Fibroblast of the conjunctiva (primary cell): ENCODE data around the gene VKORC1L1.
"Not testable (repeated sequence)": the region's sequence is repeated elsewhere in the genome, so short reads cannot be mapped to it uniquely, and the experiment has no call there.

Experiments used
- DNase-seq: peaks from one replicate; pipeline ENCODE4 v3.0.0-alpha.2; 2010; ENCODE audit warnings: low read depth

Gene VKORC1L1

DNA sequence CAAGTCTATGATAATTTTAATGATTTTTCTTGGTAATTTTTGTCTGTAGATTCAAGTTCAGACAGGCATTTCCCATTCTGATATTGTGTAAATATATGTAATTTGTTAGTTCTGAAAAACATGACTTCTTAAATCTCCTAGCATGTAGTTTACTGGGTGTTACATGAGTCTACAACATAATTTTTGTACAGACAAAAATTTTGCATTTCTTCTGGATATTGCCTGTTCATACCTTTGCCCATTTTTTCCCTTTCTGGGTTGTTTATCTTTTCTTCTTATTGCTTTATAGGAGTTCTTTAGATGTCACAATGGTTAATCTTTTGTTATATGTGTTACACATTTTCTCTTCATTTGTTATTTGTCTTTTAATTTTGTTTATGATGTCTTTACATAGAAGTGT, 12.1 kb downstream of the VKORC1L1 start:
- not testable (repeated sequence) for DNase-seq

DNA sequence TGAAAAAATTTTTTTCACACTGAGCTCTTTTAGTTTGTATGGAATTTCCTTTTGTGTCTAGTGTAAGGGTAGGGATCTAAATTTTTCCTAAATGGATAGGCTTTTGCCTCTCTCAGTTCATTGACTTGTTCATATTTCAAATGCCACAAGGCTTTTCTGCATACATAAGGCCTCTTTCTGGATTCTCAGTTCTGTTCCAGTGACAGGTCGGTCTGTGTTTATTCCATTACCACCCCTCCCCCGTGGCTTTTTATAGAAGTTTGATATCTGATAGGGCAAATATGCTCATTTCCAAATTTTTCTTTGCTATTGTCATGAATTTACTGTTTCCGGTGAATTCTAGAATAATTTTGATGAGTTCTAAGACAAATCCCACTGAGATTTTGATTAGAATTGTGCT, 12.7 kb downstream of the VKORC1L1 start:
- not testable (repeated sequence) for DNase-seq

DNA sequence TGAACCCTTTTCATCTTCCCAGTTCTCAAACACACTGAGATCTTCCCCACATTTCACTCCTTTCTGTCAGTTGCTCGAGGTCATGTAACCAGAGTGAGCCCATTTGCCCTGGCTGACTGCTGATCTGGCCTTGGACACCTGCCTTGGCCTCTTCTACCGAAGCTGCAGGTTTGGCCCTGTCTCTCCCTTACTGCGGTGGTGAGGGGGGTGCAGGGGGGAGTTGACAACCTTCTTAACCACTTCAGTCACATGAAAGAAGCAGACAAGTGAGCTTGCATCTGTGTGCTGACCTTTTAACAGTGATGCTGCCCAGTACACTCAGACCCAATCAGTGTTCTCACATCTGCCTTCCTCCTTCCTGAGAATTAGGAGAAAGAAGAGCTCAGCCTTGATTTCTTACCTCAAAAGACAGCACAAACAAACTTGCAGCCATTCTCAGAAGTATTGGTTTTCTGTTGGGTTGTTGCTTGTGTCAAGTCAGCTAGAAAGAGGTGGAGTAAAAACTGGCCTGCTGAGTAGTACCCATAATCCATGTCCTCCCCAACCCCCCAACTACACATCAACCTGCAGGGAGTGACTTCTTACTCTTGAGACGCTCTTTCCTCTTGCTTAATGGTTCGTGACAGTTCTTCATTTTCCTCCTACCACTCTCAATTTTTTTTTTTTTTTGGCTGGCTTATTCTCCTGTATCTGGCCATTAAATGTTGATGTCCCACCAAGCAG, 15.7 kb downstream of the VKORC1L1 start:
- DNase-seq: not testable (repeated sequence)

DNA sequence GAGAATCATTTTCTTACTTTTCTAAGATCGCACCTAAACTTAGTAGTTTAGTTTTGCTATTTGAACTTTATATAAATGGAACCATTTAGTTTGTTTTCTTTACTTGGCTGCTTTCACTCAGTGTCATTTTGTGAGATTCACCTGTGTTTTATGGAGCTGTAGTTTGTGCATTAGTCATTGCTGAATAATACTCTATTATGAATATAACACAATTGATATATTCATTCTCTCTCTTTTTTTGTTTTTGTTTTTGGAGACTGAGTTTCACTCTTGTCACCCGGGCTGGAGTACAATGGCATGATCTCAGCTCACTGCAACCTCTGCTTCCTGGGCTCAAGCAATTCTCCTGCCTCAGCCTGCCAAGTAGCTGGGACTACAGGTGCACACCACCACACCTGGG, 16.8 kb downstream of the VKORC1L1 start:
- not testable (repeated sequence) for DNase-seq

DNA sequence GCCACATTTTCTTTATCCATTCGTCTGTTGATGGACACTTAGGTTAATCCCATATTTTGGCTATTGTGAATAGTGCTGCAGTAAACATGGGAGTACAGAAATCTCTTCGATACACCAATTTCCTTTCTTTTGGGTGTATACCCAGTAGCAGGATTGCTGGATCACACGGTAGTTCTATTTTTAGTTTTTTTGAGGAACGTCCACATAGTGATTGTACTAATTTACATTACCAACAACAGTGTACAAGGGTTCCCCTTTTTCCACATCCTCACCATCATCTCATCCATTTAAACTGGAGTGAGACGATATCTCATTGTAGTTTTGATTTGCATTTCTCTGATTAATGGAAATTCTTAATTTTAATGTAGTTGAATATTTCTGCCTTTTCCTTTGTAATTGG, 19.3 kb downstream of the VKORC1L1 start:
- no peak for DNase-seq

DNA sequence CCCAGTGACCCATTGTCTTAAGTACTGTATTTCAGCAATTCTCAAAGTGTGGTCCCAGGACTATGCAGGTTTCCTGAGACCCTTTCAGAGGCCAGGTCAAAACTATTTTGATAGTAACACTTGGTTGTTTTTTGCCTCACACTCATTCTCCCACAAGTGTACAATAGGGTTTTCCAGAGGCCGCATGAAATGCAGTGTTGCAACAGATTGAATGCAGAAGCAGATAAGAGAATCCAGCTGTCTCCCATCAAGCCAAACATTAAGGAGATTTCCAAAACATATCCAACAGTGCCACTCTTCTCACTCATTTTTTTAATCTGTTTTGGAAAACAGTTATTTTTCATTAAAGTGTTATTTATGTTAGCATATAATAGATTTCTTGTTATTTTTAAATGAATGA, 20.0 kb downstream of the VKORC1L1 start:
- DNase-seq: no peak

DNA sequence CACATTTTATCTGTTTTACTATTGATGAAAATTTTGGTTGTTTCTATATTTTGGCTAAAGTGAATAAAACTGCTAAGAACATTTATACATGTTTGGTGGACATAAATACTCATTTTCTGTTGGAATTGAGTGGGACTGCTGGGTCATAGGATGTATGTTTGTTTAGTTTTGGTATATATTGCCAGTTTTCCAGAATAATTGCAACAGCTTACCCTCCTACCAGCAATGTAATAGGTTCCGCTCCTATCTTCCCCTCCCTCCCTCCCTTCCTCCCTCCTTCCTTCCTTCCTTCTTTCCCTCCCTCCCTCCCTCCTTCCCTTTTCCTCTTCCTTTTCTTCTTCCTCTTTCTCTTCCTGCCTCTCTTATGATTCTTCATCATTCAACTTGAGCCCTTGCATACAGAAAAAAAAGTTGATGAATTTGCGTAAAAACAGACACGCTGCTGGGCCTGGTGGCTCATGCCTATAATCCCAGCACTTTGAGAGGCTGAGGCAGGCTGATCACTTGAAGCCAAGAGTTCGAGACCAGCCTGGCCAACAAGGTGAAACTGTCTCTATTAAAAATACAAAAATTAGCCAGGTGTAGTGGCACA, 23.5 kb downstream of the VKORC1L1 start:
- DNase-seq: no peak

DNA sequence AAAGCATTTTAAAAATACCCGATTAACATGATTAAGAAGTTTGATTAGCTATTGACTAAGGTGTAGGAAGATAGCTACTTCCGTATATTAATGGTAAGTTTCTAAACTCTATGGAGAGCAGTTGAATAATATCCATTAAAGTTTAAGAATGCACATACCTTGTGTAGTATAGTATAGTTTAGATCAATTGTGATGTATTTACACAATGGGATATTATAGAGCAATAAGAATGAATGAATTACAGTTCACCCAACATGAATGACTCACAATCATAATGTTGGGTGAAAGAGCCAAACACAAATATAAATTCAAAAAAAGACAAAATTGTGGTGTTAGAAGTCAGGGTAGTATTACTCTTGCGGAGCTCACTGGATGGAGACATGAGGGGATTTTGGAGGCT, 24.4 kb downstream of the VKORC1L1 start:
- not testable (repeated sequence) for DNase-seq

DNA sequence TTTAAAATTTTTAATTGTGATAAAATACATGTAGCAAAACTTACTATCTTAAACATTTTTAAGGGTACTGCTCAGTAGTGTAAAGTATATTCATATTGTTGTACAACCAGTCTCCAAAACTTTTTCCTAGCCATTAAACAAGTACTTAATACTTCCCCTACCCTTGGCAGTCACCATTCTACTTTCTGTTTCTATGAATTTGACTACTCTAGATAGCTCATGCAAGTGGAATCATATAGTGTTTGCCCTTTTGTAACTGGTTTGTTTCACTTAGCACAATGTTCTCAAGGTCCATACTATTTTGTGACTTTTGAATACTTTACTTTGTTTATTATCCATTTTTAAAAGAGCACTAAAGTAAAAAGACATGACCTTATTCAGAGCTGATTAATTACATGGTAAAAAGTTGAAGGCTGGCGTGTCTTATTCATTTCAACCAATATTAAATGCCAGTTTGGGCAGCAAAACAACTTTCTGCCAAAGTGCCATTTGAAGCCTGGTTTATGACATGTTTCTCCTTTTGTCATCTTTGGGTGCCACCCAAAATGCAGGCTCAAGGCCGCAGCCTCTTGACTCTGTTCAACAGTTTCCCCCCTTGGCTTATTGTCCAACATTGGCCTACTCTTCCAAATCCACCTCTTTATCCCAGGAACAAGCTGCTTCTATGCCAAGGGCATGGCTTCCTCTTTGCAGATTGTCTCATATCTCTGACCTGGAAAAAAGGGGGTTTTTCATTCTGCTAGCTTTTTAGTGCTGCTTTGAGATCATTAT, 26.0 kb downstream of the VKORC1L1 start:
- not testable (repeated sequence) for DNase-seq

DNA sequence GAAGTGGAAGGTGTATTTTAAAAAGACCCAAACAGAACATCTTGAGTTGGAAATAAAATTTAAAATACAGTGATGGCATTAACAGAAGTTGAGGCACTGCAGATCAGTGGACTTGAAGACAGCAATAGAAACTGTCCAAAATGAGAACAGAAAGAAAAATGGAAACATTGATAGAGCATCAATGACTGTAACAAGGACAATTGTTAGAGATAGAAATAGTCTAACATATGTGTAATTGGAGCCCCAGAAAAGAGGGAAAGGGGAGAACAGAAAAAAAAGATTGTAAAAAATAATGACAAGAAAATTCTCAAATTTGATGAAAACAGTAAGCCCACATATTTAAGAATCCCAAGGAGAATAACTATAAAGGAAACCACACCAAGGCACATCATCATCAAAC, 29.4 kb downstream of the VKORC1L1 start:
- DNase-seq: no peak

DNA sequence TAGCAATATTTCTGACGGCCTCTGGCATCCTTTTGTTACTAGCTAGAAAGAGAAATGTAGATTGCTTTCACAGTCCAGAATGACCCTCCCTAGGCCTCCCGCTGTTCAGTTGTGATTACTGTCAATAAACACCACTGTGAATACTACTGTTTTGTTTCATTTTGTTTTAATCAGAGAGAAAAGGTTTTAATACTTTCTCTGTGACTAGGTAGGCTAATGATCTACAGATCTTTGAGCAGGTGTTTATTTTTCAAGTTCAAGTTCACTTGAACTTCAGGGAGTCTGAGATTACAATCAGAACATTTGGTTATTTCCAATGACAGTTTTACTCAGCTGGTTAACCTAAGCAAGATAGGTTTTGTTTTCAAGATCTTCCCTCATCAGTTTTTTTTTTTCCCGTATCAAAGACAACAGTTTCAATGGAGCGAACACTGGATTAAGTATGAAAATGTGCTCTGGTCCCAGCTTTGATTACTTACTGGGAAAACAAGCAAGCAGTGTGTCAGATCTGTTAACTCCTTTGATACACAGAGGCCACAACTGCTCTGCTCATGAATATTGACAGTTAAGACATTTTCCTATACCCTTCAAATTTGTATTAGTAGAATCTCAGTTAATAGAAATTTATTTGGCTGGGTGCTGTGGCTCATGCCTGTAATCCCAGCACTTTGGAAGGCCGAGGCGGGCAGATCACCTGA, 34.8 kb downstream of the VKORC1L1 start:
- DNase-seq: no peak

DNA sequence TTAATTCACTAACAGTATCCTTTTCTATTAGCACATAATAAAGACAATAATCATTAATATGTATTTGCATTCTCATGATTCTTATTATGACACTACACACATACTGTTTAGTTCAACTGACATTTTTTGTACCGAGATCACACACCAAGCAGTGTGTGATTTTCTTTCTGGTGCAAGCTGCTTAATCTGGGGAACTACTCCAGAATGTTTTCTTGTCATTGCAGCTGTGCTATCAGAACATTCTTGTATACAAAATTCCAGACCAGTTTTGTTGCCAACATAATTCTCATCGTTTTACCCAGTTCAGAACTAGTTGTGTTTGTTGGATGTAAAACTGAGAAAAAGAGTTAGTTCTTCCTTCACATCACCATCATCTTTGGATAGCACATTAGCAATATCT, 37.4 kb downstream of the VKORC1L1 start:
- DNase-seq: no peak

DNA sequence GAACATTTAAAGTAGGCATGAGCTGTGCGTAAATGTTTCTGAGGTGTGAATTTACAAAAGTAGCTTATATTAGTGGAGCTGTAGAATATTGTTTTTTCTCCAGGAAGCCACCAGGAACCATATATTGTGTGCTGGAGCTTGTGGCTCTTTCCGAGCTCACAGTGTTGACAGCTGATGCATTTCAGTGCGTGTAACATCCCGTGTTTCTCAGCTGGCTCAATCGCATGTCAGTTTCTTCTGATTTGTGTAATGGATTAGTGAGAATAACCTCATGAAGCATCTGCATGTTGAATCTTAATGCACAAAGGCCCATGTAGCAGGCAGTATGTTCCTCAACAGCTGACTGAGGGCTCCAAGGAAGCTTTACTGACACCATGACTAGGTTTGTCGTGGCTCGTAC, 39.4 kb downstream of the VKORC1L1 start:
- no peak for DNase-seq

DNA sequence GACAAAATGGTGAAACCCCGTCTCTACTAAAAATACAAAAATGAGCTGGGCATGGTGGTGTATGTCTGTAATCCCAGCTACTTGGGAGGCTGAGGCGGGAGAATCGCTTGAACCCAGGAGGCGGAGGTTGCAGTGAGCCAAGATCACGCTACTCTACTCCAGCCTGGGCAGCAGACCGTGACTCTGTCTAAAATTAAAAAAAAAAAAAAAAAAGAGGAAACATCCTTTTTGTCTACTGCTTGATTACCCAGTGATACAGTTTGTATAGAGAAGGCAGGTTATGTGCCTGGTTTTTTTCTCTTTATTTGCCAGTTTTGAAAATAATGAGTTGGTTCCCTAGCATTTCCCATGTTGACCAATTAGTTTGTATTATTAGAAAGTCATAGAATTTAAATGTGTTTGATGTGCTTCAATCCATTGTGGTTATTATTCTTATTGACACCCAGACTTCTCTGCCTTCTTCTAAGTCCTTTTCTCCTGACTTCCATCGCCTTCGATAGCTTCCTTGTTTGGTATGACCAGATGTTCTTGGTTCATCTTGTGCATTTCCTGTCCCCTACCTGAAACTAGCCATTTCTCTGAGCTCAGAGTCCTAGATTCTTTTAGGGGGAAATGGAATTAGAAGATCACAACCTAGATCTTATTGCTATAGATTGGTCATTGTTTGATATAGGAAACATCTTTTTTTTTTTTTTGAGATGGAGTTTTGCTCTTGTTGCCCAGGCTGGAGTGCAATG, 43.2 kb downstream of the VKORC1L1 start:
- no peak for DNase-seq

DNA sequence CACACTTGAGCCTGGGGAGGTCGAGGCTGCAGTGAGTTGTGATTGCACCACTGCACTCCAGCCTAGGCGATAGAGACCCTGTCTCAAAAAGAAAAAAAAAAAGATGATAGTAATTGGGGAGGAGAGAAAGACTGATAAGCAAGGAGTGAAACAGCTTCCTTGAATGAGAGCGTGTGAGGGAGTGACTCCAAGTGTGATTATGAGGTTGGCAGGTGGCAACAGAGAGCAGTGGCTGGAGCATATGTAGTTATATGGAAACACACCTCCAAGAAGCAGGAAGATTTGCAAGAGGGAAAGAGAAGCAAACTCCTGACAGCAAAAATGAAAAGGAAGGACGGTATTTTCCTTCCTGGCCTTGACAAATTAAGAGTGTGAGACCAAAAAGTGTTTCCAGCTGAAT, 50.4 kb downstream of the VKORC1L1 start:
- no peak for DNase-seq

DNA sequence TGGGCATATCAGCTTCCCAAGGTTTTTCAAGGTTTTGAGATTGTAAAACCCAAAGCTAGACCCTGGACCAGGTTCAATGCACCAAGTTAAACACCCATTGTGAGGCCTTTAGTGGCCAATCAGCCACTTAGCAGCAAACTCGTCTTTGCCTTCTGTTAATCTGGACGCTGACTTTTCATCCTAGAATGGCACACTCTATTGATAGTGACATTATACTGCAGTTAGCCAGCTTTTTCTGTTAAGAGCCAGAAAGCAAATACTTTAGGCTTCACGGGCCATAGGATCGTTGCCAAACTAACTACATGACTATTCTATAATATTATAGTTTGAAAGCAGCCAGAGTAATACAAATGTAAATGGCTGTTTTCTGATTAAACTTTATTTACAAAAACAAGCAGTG, 51.3 kb downstream of the VKORC1L1 start:
- no peak for DNase-seq

DNA sequence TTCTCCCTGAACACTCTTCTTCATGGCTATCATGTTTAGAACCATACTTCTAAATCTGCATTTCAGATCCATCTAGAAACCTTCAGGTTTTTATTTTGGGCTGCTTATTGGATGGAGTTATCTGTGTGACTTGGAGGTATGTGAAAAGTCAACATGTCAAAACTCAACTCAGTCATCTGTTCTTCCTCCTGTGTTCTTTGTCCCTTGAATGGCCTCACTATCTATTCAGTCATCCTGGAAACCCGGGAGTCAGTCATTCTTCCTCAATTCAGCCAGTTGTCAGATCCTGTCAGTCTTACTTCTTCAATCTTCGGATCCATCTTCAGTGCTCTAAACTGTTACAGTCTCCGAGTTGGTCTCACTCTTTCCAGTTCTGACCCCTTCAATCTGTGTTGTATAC, 52.2 kb downstream of the VKORC1L1 start:
- no peak for DNase-seq

DNA sequence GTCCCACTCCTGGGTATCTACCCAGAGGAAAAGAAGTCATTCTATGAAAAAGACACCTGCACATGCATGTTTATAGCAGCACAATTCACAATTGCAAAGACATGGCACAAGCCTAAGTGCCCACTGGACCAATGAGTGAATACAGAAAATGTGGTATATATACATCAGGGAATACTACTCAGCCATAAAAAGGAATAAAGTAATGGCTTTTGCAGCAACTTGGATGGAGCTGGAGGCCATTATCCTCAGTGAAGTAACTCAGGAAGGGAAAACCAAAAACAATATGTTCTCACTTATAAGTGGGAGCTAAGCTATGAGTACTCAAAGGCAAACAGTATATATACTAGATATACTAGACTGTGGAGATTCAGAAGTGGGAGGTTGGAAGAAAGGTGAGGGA, 53.7 kb downstream of the VKORC1L1 start:
- DNase-seq: no peak

DNA sequence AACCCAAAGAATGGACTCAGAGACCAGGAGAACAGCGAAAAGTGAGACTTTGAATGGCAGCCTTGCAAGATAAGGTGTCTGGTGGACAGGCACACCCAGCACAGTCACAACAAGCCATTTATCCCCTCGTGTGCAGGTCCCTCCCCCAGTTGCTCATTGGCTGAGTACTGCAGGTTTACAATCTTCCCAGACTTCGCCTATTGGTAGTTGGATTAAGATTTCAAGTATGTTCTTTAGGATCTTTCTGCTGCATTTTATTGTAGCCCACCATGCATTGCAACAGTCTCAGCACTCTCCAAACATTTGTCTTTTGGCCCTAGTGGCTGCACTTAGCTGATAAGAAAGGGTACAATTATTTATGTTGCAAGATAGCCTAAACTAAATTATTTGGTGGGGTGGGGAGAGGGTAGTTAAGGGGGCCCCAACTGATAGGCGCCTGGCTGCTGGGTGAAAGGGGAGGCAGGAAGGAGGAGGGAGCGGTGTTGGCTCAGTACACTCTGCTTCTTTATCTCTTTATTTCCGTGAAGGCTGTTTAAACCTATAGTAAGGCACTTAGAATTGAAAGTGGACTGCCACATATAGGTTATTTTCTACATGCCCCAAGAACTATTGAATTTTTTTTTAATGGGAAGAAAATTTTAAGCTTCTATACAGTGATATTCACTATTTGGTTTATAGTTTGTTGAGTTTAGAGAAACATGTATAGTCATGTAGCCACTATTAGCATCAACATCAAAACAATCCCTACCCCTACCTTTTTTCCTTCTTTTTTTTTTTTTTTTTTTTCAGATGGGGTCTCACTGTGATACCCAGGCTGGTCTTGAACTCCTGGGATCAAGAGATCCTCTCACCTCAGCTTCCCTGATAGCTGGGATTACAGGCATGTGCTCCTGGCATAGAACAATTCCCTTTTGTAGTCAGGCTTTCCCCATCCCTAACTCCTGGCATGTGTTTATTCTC, 54.9 kb downstream of the VKORC1L1 start:
- DNase-seq: no peak

DNA sequence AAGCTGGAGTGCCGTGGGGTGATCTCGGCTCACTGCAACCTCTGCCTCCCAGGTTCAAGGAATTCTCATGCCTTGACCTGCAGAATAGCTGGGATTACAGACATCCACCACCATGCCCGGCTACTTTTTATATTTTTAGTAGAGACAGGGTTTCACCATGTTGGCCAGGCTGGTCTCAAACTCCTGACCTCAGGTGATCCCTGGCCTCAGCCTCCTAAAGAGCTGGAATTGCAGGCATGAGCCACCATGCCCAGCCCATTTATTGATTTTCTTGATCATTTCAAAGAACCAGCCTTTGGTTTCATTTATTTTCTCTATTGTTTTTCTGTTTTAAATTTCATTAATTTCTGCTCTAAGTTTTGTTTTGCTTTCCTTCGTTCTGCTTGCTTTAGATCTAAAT, 58.8 kb downstream of the VKORC1L1 start:
- no peak for DNase-seq

DNA sequence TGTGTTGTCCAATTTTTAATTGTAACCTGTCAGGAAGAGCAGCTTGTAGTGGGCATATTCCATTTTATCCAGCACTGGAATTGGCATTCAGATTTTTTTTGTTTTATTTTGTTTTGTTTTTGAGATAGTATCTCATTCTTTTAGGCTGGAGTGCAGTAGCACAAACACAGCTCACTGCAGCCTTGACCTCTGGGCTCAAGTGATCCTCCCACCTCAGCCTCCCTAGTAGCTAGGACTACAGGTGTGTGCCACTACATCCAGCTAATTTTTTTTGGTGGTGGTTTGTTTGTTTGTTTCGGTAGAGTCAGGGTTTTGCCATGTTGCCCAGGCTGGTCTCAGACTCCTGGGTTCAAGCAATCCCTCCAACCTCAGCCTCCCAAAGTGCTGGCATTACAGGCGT, 64.4 kb downstream of the VKORC1L1 start:
- no peak for DNase-seq
